K562 (cell line): ENCODE measurements around the gene SPHK1. TPM values are rescaled to one million over a fixed set of nuclear protein-coding genes. Genes with fewer than 3 reads are reported as not detected.

Experiments used
- ATAC-seq: fragments of 200-7000 bp; cut with Tn5 transposase; 3 replicates; pipeline ENCODE4 v1.9.1; 2020; ENCODE audit warnings: moderate library complexity
- BruUV-seq: library from RNA; stranded (reverse); fragments of 400-500 nt; replicated peaks from 2 replicates; lab custom pipeline; 2021; lab: Mats Ljungman, UMichigan
- CTCF ChIA-PET: fragments of 300-600 bp; formaldehyde crosslinking; extraction: SDS; loops from one replicate; lab custom pipeline; 2021; ENCODE audit warnings: low intra/inter-chr PET ratio; lab: Yijun Ruan, JAX
- POLR2A ChIA-PET: fragments of 300-600, 350-650 bp; sonication (Branson Sonifier 250); formaldehyde crosslinking; extraction: SDS; loops from one replicate; lab custom pipeline; 2021; ENCODE audit warnings: antibody characterized with exemption, inconsistent platforms; lab: Yijun Ruan, JAX
- DNase-seq, 4 experiments: peaks; one replicate each; pipeline versions ENCODE4 v3.0.0 to v3.0.0-alpha.2; 2011 to 2018; ENCODE audit warnings: low spot score in 3 of 4, mixed read lengths in 3 of 4; ENCODE audit errors: extremely low read depth in 1 of 4
- FAIRE-seq: peaks from 2 replicates; lab custom pipeline; 2011; peaks lifted over from hg19 to GRCh38; lab: Jason Lieb, UNC
- H2AFZ ChIP-seq: 2 replicates; pipeline ENCODE4 v1.6.0; 2011; ENCODE audit warnings: low read depth, low read length, control low read depth, inconsistent platforms
- H3K27ac ChIP-seq: fragments of 200-600 bp; 3 replicates; pipeline ENCODE4 v1.8.0; 2011; ENCODE audit warnings: low read depth, mild to moderate bottlenecking, control low read depth, inconsistent platforms, low read length, moderate library complexity, mixed read lengths; ENCODE audit errors: extremely low read depth
- H3K27me3 ChIP-seq, 2 experiments: fragments of 300-600 bp in 1 of 2; 2 replicates in 1 of 2; 3 replicates in 1 of 2; pipeline versions ENCODE4 v1.6.0 to v1.8.0; 2011; ENCODE audit warnings: inconsistent platforms in 2 of 2, low read length in 2 of 2, mild to moderate bottlenecking in 1 of 2, mixed read lengths in 1 of 2, moderate library complexity in 1 of 2; ENCODE audit not compliant: control insufficient read depth in 2 of 2, insufficient read depth in 2 of 2
- H3K36me3 ChIP-seq: fragments of 300-600 bp; 3 replicates; pipeline ENCODE4 v1.8.0; 2011; ENCODE audit warnings: mild to moderate bottlenecking, low read length, inconsistent platforms; ENCODE audit not compliant: control insufficient read depth, insufficient read depth
- H3K4me1 ChIP-seq, 2 experiments: fragments of 200-600 bp in 1 of 2; replicated peaks in 1 of 2; 2 replicates in 1 of 2; 3 replicates in 1 of 2; pipeline versions ENCODE4 v1.5.1 to v1.8.0; 2011; ENCODE audit warnings: inconsistent platforms in 2 of 2, low read length in 2 of 2, mild to moderate bottlenecking in 1 of 2, mixed read lengths in 1 of 2, moderate library complexity in 1 of 2; ENCODE audit not compliant: control insufficient read depth in 2 of 2, insufficient read depth in 2 of 2
- H3K4me2 ChIP-seq: 2 replicates; pipeline ENCODE4 v1.6.1; 2011; ENCODE audit warnings: low read length, control low read depth, inconsistent platforms, mixed read lengths; ENCODE audit not compliant: insufficient read depth
- H3K4me3 ChIP-seq: fragments of 200-600 bp; sonication (generic), shearing (Covaris generic); 2 replicates; pipeline ENCODE4 v1.5.1; 2016; ENCODE audit warnings: control low read depth, inconsistent platforms
- H3K79me2 ChIP-seq: fragments of 200-600 bp; 3 replicates; pipeline ENCODE4 v1.8.0; 2011; ENCODE audit warnings: low read length, inconsistent platforms; ENCODE audit not compliant: control insufficient read depth, insufficient read depth
- H3K9ac ChIP-seq, 2 experiments: 2 replicates each; pipeline versions ENCODE4 v1.6.0 to v1.6.1; 2011; ENCODE audit warnings: low read depth in 2 of 2, low read length in 2 of 2, control low read depth in 1 of 2, inconsistent platforms in 1 of 2, mild to moderate bottlenecking in 1 of 2, mixed read lengths in 1 of 2; ENCODE audit not compliant: insufficient read depth in 1 of 2
- H3K9me1 ChIP-seq: one replicate; pipeline ENCODE4 v1.6.0; 2011; ENCODE audit warnings: inconsistent platforms, mild to moderate bottlenecking, low read length, moderate library complexity; ENCODE audit not compliant: control insufficient read depth, insufficient read depth
- H3K9me3 ChIP-seq: replicated peaks from 2 replicates; pipeline ENCODE4 v1.5.1; 2011; ENCODE audit warnings: low read depth, low read length, inconsistent platforms; ENCODE audit not compliant: control insufficient read depth, insufficient read depth
- H4K20me1 ChIP-seq: replicated peaks from 2 replicates; pipeline ENCODE4 v1.6.1; 2011; ENCODE audit warnings: low read length, inconsistent platforms, mixed read lengths; ENCODE audit not compliant: control insufficient read depth, insufficient read depth
- ETV1 ChIP-seq: fragments of 450-650 bp; conservative IDR thresholded peaks from 2 replicates; pipeline ENCODE4 v1.6.1; 2016; ENCODE audit warnings: missing genetic modification characterization, control low read depth, low read depth, missing compliant biosample characterization
- HNRNPL ChIP-seq: fragments of 200-400 bp; formaldehyde crosslinking; IDR thresholded peaks from 2 replicates; pipeline ENCODE4 v1.6.1; 2017; ENCODE audit warnings: low read depth, mild to moderate bottlenecking, low read length
- SNIP1 ChIP-seq: fragments of 450-650 bp; IDR thresholded peaks from 2 replicates; pipeline ENCODE4 v1.7.1; 2017; ENCODE audit warnings: low read depth, mild to moderate bottlenecking
- SPI1 ChIP-seq: IDR thresholded peaks from 2 replicates; pipeline ENCODE4 v1.6.1; 2011; ENCODE audit warnings: low read depth, low read length, control low read depth, borderline replicate concordance
- ZNF316 ChIP-seq: fragments of 450-650 bp; IDR thresholded peaks from 2 replicates; pipeline ENCODE4 v1.6.1; 2016
- ZZZ3 ChIP-seq: fragments of 450-650 bp; IDR thresholded peaks from 2 replicates; pipeline ENCODE4 v1.6.1; 2016; ENCODE audit warnings: antibody characterized with exemption, mild to moderate bottlenecking, moderate library complexity
- WGBS: fragments of 100-300 bp; shearing (Covaris generic); methylation state at CpG from one replicate; pipeline ENCODE4 v1.1.6; 2016; ENCODE audit warnings: low coverage, mixed read lengths; ENCODE audit not compliant: insufficient coverage; ENCODE audit errors: missing lambda C conversion rate; 5-methylcytosine and 5-hydroxymethylcytosine counted together
- in situ Hi-C: fragments of 300-500 bp; cut with MboI; formaldehyde crosslinking; loops from 4 replicates; pipeline ENCODE4 v1.15.0; 2018; ENCODE audit warnings: inconsistent platforms, mixed read lengths
- intact Hi-C: fragments of 100-400 bp; cut with micrococcal nuclease; formaldehyde crosslinking; loops from 2 replicates; pipeline ENCODE4 v1.14.2; 2022
- polyA plus RNA-seq, 8 experiments: library from polyadenylated mRNA; depleted of rRNA in 4 of 8; stranded (reverse) in 5 of 8; unstranded in 3 of 8; fragments of >200 nt; fragmentation: Nextera tagmentation in 2 of 8; fragmentation: Illumina TruSeq in 1 of 8; extraction: Ambion mirVana in 2 of 8; extraction: Trizol in 1 of 8; gene quantifications; 2 replicates each; pipeline versions ENCODE4 v1.2.1 to v1.2.3, GENCODE V29; 2011 to 2014; ENCODE audit warnings: inconsistent platforms in 1 of 8, missing spikeins in 1 of 8
- total RNA-seq, 7 experiments: library from RNA; depleted of rRNA in 6 of 7; stranded (reverse); fragments of >200 nt in 6 of 7; fragmentation: Illumina TruSeq in 2 of 7; extraction: Trizol in 2 of 7; gene quantifications; 2 replicates each; pipeline versions ENCODE4 v1.2.1 to v1.2.3, GENCODE V29; 2011 to 2021; ENCODE audit warnings: low replicate concordance in 1 of 7

Gene SPHK1
- total and polyA plus RNA-seq, 9 of the 15 experiments (the other 6 are each of a cell fraction or from before 2014, with no cell fraction given) = 0.21 to 60.3 (median 14.5) TPM

GRCh38 chr17:76379646-76380376, 4.6 kb upstream of the SPHK1 start:
- CTCF ChIA-PET = no interaction called here
- Histone ChIP-seq H3K27ac (no peak overlapping the region), H3K9me1 (no peaks in the 10 kb centered on the region), H3K4me2 (no peak overlapping the region), H3K4me3 (no peak overlapping the region), H3K9me3 (no peaks in the 10 kb centered on the region), H2AFZ (no peak overlapping the region), H3K9ac (0 out of 4 replicates have a peak overlapping the region, but pooled peaks of 1 of the 2 experiments have one; percentile 45), H3K27me3 (no peaks in the 10 kb centered on the region), H3K36me3 (no peaks in the 10 kb centered on the region), H3K4me1 (peaks cover 8 to 42% of the 10 kb centered on the region in 2 experiments), H4K20me1 (no peaks in the 10 kb centered on the region), H3K79me2 (peaks cover 11% of the 10 kb centered on the region)
- intact Hi-C loops (no loop called here), in situ Hi-C loops (no loop called here)
- 75% methylated on average over 14 of the region's 21 CpGs for WGBS
- ATAC-seq (no peak), FAIRE-seq (no peak), DNase-seq (no peak)
- no TSS peak for BruUV-seq
- TF ChIP-seq HNRNPL (no peak), ETV1 (tag) (no peak), SNIP1 (no peak), SPI1 (no peak), ZZZ3 (no peak), ZNF316 (no peak)
- POLR2A ChIA-PET = no interaction called here
